CD4-positive, alpha-beta T cell treated with Interleukin-6 for 4 hours (primary cell): ENCODE measurements around the gene IGSF22.
"Not testable (repeated sequence)": the region's sequence is repeated elsewhere in the genome, so short reads cannot be mapped to it uniquely, and the experiment has no call there.

Source experiments
- DNase-seq: peaks from one replicate; pipeline ENCODE4 v3.0.0-alpha.2; 2020; ENCODE audit warnings: mixed read lengths

Gene IGSF22

DNA sequence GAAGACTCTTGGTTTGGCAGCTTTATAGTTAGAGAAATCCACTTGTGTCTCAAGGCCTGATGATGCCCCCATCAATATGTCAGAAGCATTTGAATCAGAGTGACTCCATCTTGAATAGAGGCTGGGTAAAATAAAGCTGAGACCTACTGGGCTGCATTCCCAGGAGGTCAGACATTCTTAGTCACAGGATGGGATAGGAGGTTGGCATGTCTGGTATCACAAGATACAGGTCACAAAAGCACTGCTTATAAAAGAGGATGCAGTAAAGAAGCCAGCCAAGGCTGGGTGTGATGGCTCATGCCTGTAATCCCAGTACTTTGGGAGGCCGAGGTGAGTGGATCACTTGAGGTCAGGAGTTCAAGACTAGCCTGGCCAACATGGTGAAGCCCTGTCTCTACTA, 44.0 kb downstream of the IGSF22 start:
- not testable (repeated sequence) for DNase-seq

DNA sequence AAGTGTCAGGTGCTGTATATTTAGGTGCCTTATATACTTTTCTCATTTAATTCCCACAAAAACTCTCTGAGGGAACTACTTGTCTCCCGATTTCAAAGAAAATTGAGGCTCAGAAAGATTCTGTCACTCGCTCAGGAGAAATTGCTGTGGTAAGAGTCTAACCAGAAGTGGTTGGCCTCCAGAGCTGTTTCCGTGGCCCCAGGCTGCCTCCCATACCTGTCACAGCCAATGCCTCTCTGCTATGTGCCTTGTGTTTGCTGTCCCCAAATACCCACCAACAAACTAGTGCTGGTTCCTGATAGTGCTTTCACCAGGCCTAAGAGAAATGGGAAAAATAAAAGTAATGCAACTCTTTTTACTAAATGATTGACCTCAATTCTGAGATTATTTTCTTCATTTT, 48.4 kb downstream of the IGSF22 start:
- DNase-seq = no peak

DNA sequence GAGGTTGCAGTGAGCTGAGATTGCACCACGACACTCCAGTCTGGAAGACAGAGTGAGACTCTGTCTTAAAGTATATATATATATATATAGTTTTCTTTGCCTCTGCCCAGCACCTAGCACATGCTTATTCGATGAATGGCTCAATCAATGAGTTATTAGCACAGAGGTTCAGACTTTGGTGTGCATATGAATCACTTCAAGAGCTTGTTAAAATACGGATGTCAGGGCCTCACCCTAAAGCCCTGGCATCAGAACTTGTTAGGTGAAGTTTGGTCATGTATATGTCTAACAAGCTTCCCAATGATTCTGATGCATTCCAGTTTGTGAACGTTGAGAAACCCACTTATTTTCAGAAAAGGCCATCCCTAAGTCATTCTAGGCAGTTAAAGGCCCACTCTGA, 49.2 kb downstream of the IGSF22 start:
- no peak for DNase-seq

DNA sequence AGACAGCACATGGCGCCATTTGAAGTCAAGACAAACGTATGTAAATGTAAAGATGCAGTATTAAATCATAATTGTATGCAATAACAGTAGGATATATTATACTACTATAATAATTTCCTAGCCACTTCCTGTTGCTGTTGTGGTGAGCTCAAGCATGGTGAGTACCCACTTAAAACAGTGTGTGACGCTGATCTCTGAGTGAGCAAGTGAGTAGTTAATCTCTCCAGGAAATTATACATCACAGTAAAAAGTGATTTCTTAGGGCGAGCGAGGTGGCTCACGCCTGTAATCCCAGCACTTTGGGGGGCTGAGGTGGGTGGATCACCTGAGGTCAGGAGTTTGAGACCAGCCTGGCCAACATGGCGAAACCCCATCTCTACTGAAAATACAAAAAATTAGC, 53.8 kb downstream of the IGSF22 start:
- DNase-seq = peak; percentile 58

DNA sequence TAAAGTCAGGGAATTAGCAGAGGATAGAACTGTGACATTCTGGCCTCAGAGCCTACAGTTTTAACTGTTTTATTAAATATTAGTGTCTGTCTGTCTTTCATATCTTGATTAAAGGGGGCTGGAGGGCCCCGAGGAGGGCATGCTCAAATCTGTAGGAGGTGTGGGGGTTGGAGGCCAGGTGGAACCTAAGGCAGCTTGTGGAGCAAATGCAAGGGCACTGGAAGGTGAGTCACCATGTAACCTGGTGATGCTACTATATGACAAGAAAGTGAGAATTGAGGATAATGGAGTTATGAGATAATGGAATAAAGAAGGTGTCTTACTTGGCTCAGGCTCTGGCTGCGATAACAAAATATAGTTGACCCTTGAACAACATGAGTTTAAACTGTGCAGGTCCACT, 54.7 kb downstream of the IGSF22 start:
- DNase-seq = peak; percentile 16

DNA sequence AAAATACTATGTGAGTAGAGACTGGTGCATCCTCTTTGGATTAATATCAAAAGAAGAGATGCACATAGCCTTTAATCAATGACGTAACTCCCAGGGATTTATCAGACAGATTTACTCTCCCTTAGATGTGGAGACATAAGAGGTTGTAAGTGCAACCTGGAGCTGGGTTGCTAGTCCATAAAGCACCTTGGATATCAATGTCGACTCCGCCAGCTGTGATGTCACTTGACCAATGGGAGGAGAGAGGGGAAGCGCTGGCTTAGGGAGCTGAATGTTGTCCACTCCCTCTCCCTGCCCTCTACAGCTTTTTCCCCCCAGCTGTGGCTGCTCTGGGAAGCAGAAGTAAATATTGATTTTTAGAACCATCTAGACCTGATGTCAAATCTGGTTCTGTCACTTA, 56.3 kb downstream of the IGSF22 start:
- DNase-seq = no peak

DNA sequence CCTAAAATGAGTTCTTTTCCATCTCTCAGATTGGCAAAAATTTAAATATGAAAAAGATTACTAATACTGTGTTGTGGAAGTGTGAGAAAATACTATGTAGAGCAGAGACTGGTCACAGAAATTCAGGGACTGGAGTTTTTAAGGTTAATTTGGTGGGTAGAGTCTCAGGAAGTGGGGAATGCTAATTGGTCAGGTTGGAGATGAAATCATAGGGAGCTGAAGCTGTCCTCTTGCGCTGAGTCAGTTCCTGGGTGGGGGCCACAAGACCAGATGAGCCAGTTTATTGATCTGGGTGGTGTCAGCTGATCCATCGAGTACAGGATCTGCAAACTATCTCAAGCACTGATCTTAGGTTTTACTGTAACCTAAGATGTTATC, 56.8 kb downstream of the IGSF22 start:
- peak; percentile 6 for DNase-seq

DNA sequence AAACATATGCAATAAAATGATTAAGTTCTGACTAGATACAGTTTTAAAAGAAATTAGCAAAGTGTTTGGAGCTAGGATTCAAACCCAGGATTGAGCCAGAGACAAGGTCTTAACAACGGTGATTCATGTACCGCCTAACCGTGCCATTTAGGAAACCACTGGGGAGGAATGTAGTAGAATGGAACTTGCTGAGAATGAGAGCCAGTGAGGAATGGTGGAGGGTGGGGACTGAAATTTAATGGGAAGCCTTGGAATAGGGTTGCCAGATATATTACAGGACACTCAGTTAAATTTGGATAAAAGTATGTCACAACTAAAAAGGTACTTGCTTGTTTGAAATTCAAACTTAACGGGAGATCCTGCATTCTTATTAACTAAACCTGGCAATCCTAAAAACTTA, 57.9 kb downstream of the IGSF22 start:
- DNase-seq = no peak

DNA sequence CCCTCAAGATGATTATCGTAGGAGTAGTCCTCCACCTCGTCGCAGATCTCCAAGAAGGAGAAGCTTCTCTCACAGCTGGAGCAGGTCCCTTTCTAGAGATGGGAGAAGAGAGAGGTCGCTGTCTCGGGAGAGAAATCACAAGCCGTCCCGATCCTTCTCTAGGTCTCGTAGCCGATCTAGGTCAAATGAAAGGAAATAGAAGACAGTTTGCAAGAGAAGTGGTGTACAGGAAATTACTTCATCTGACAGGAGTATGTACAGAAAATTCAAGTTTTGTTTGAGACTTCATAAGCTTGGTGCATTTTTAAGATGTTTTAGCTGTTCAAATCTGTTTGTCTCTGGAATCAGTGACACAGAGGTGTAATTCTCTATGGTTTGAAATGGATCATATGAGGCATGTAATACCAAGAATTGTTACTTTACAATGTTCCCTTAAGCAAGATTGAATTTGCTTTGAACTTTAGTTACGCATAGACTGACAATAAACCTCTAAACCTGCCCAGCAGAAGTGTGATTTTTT, 60.6 kb downstream of the IGSF22 start:
- DNase-seq = not testable (repeated sequence)

DNA sequence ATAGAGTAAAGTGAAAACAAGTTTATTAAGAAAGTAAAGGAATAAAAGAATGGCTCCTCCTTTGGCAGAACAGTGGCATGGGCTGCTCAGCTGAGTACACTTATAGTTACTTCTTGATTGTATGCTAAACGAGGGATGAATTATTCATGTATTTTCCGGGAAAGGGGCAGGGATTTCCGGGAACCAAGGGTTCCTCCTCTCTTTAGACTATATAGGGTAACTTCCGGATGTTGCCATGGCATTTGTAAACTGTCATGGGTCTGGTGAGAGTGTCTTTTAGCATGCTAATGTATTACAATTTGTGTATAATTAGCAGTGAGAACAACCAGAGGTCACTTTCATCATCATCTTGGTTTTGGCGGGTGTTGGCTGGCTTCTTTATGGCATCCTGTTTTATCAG, 68.3 kb downstream of the IGSF22 start:
- no peak for DNase-seq
